SKM-1 treated with dmso at 0.1 percent for 144 hours (cell line): Measurements from ENCODE around the gene CLDND2.

Source experiments
- DNase-seq: peaks from one replicate; lab custom pipeline; 2025; ENCODE audit not compliant: unreplicated experiment; lab: John Stamatoyannopoulos, UW

CLDND2 gene

GRCh38 chr19:51386882-51387520 is 18.2 kb upstream of the CLDND2 start:
- no peak for DNase-seq

- DNase-seq: no peak
Measured at GRCh38 chr19:51382004-51382403, 13.2 kb upstream of the CLDND2 start.

GRCh38 chr19:51380379-51380778 is 11.6 kb upstream of the CLDND2 start:
- DNase-seq: no peak

- no peak for DNase-seq
Measured at GRCh38 chr19:51377422-51377821, 8.6 kb upstream of the CLDND2 start.

GRCh38 chr19:51375504-51376221 is 6.9 kb upstream of the CLDND2 start:
- DNase-seq: peak; percentile 5

GRCh38 chr19:51372649-51373504 is 4.1 kb upstream of the CLDND2 start, which contains the start of gene NKG7:
Gene NKG7, minus strand, starts transcription at chr19:51372654. Its CDS starts 119 bp downstream, at chr19:51372535.
- peak; percentile 32 for DNase-seq

- DNase-seq: no peak
Measured at GRCh38 chr19:51372021-51372648, 3.3 kb upstream of the CLDND2 start.

- DNase-seq: no peak
Measured at GRCh38 chr19:51371186-51371690, 2.4 kb upstream of the CLDND2 start.

GRCh38 chr19:51370230-51370629 is 1.4 kb upstream of the CLDND2 start:
- no peak for DNase-seq

- peak; percentile 85 for DNase-seq
Measured at GRCh38 chr19:51367565-51368365, 1.0 kb downstream of the CLDND2 start.

GRCh38 chr19:51367255-51367564 is 1.6 kb downstream of the CLDND2 start:
- no peak for DNase-seq

GRCh38 chr19:51366389-51367254 is 2.2 kb downstream of the CLDND2 start:
- DNase-seq: peak; percentile 90

GRCh38 chr19:51365965-51366388 is 2.8 kb downstream of the CLDND2 start, which contains the start of gene ETFB:
Gene ETFB, minus strand, starts transcription at chr19:51366388. Its CDS starts 62 bp downstream, at chr19:51366326.
- no peak for DNase-seq

GRCh38 chr19:51365211-51365964 is 3.4 kb downstream of the CLDND2 start:
- DNase-seq: no peak

- no peak for DNase-seq
Measured at GRCh38 chr19:51364200-51365106, 4.3 kb downstream of the CLDND2 start.

- DNase-seq: no peak
Measured at GRCh38 chr19:51361239-51361638, 7.6 kb downstream of the CLDND2 start.

GRCh38 chr19:51359294-51359693 is 9.5 kb downstream of the CLDND2 start:
- DNase-seq: no peak
